GM21360 (cell line): ENCODE results near the gene JARID2.

Experiments used
- ATAC-seq: cut with Tn5 transposase; IDR thresholded peaks from one replicate; pipeline ENCODE4 v1.9.1; 2021; ENCODE audit warnings: mild to moderate bottlenecking, moderate library complexity; ENCODE audit not compliant: unreplicated experiment

Gene JARID2

GRCh38 chr6:15368186-15368585, 122.3 kb downstream of the JARID2 start:
- no peak for ATAC-seq

DNA sequence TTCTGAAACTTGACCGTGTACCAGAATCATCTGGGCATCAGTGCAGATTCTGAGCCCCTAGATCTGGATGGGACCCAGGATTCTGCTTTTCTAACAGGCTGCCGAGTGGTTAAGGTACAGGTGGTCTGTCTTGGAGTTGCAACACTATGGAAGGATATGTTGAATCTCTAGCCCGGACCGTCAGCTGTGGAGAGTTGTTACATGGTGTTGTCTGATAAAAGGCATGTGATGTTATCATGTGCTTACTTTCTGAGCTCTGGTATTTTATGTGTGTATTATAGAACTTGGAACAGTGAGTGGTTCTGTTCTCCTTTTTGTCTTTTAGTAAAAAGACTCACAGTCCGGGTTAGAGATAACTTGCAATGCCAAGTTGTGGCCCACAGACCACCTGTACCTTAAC, 123.0 kb downstream of the JARID2 start:
- ATAC-seq = no peak

- no peak for ATAC-seq
Observed at GRCh38 chr6:15369838-15370237, 124.0 kb downstream of the JARID2 start.

DNA sequence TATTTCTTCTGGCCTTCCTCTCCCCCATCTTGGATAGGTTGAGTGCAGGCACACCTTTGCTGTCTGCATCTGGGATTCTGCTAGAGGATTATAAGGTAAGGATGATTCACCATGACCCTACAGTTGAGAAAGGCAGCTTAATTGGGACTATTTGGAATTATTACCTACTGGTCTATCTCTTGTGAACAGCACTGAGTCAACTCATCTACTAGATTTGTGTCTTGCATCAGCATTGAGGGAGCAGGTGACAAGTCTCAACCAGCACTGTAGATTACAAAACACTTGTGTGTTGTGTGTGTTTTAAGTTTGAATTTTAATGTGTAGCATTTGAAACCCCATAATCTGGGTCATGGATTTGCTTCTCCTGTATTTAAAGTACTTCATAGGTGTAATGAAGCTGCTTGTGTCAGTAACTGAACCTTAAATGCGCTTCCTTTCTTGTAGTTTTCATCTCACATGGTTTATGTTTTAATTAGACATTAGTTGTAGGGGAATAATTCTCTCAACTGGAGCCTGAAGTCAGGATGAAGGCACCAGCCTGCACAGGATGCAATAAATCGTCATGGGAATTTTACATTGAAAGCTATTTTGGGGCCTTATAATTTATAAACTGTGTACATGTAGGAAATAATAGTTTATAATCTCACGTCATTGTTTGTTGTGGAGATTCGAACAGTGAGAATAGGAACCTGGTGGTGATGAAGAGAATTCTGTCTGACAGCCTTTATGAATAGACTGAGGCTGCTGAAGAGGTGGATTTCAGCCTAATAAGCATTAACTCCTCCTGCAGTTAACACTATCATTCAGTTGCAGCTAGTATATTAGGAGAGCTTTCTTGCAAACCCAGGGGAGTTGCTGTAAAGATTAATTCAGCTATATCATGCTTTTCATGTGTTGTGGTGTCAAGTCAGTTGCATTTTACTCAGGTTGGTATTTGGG, 125.1 kb downstream of the JARID2 start:
- ATAC-seq = no peak

DNA sequence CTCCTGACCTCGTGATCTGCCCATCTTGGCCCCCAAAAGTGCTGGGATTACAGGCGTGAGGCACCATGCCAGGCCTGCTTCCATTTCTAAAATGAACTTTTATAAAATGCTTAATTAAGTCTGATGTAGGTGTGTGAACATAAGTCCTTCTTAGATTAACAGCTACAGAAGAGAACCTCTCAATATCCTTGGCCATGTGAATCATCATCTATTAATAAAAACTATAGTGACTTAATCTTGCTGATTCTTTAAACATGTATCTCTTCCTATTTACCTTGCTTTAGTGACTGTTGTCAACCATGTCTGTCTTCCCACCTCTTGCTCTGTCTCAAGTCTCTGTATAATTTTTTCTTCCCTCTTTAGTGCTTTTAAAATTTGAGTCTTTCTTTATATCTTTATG, 127.1 kb downstream of the JARID2 start:
- no peak for ATAC-seq

DNA sequence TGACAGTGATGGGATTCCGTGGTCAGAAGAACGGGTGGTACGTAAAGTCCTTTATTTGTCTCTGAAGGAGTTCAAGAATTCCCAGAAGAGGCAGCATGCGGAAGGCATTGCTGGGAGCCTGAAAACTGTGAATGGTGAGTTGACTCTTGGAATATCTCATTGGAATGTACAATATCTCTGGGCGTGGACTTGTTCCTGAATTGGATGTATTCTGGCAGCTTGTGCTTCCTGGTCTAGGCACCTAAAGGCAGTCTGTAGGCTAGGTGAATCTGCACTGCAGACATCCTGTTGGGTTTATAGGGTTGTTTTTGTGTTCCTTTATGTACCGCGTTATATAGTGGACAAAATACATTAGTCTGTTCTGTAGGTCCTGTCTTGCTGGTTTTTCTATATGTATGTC, 128.2 kb downstream of the JARID2 start:
- ATAC-seq = no peak

DNA sequence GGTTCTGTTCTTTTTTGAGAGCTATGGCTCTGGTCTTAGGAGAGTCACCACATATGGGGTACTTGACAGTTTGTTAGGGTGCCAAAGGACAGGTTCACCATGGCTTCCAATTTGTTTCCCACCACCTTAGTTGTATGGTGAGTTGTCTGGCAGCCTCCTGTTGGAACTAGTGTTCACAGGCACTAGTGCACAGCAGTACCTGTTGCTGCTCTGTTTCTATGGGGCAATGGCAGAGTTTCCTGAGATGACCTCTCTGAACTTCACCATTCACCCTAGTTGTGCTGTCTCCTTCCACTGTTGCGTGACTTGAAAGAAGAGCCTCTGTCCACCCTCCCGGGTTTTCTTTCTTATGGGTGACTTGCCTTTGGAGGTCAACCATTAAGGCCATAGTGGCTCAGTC, 129.1 kb downstream of the JARID2 start:
- ATAC-seq = no peak

- ATAC-seq = no peak
Observed at GRCh38 chr6:15375638-15376290, 129.9 kb downstream of the JARID2 start.

GRCh38 chr6:15376900-15377487, 131.1 kb downstream of the JARID2 start:
- no peak for ATAC-seq

GRCh38 chr6:15378272-15378671, 132.4 kb downstream of the JARID2 start:
- ATAC-seq = no peak

GRCh38 chr6:15378866-15379265, 133.0 kb downstream of the JARID2 start:
- ATAC-seq = no peak

- ATAC-seq = no peak
Observed at GRCh38 chr6:15380351-15380750, 134.5 kb downstream of the JARID2 start.

DNA sequence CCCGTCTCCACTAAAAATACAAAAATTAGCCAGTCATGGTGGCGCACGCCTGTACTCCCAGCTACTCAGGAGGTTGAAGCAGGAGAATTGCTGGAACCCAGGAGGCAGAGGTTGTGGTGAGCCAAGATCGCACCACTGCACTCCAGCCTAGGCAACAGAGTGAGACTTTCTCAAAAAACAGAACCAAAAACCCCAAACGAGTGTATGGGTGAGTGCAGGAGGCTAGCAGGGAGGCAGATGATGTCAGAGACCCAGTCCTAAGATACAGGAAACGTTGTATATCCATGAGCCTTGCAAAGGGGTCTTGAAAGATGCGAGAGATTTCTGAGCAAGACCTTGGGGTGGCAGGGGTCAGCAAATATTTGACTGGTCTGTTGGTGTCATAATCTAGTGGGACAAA, 136.2 kb downstream of the JARID2 start:
- no peak for ATAC-seq

GRCh38 chr6:15382712-15383111, 136.8 kb downstream of the JARID2 start:
- ATAC-seq = no peak

- no peak for ATAC-seq
Observed at GRCh38 chr6:15384901-15385300, 139.0 kb downstream of the JARID2 start.

DNA sequence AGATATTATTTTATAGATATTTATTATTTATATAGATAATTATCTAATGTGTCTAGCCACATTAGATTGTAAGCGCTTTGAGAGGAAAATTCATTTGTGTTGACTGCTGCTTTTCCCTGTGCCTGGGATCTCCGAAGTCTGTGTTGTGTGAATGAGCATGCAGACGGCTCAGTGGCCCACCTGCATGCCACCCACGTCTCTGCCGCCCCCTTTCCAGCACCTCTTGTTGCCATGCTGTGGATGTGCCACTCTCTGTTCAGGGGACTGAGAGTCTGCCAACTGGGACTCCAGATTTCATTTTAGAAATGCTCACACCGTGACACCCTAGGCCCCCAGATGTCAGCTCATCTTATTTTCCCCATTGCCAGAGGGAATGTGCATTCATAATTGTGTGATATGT, 139.7 kb downstream of the JARID2 start:
- no peak for ATAC-seq

DNA sequence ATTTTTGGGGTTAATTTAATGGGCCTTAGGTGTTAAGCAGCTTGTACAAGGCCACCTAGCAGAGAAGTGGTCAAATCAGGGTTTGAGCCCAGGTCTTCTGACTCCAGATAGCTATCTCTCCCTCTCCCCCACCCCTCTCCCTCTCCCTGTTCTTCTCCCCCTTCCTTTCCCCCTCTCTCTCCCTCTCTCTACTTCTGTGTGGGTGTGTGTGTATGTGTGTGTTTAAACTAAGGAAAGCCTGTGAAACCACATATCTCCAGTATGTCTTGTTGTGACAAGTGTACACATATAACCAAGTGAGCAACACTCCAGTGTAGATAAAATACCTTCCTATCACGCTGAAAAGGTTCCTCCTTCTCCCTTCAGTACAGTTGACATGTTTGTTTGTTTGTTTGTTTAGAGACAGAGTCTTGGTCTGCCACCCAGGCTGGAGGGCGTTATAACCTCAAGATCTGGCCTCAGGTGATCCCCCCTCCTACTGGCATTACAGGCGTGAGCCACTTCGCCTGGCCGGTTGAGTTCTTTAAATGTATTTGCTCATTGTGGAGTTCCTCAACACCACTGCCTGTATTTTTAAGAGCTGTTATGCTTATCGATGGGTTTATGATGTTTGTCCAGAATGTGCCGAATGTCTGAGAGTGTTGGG, 140.4 kb downstream of the JARID2 start:
- ATAC-seq = no peak

DNA sequence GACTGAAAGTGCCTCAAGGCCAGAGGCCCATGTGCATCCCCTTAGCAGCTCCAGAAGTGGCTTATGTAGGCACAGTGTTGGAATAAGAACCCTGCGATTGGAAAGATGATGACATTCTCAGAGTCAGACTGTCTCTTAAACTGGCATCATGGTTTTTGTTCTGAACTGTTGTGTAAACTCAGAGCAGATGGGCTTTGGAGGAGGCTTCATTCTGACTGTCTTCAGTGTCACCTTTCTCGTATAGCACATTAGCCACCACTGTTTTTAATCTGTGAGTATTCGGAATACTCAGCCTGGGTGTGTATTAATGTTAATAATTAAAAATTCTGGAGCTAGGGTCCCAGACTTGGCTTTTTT, 140.9 kb downstream of the JARID2 start:
- no peak for ATAC-seq

DNA sequence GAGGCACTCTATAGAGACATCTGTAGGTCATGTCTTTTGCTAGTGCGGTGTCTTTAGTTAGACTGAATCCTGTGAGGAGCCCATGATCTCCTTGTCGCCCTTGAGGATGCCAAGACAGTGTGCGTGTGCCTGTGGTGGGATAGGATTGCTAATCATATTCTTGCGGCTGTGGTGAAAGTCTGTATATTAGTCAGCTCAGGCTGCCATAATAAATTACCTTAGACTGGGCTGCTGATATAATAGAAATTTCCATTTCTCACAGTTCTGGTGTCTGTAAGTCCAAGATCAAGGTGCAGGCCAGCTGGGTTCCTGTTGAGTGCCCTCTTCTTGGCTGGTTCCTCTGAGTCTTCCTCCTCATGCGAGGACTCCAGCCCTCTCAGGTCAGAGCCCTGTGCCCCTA, 141.2 kb downstream of the JARID2 start:
- no peak for ATAC-seq

DNA sequence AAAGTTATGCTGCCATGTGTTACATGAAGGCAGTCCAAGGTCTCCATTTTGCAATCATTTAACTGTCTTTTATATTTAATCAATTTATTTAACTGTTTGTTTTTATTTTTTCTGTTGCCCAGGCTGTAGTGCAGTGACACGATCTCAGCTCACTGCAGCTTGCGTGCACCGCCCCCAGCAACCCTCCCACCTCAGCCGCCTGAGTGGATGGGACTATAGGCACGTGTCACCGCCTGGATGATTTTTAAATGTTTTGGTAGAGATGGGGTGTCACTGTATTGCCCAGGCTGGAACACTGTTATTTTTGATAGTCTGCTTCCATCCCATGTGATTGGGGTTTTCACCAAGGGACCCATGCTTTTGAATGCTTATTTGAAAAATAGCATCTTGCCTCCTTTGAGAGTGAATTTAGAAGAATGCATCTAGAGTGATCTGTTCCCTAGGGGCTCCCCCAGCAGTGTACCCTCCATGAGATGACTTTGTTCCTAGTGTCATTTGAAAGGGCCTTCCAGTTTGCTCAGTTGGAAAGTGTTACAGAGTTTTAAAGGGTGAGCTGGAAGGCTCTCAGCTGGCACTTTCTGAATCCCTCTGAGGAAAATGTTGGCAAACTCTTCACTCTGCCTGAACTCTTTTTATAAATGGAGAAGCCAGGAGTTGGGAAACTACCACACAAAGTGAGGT, 143.4 kb downstream of the JARID2 start:
- no peak for ATAC-seq
